OCI-M1 (cell line): ENCODE results near the gene EEIG2.
"Not testable (repeated sequence)": the region's sequence is repeated elsewhere in the genome, so short reads cannot be mapped to it uniquely, and the experiment has no call there.

ENCODE experiments used
- DNase-seq: peaks from one replicate; lab custom pipeline; 2025; lab: John Stamatoyannopoulos, UW

EEIG2 gene

GRCh38 chr1:108559215-108560186 lies at the start of gene EEIG2:
Gene EEIG2, plus strand, starts transcription at chr1:108560100. Its CDS starts 329 bp downstream, at chr1:108560429.
- peak; percentile 96 for DNase-seq

GRCh38 chr1:108511764-108512163 lies 48.1 kb upstream of the EEIG2 start:
- no peak for DNase-seq

DNA sequence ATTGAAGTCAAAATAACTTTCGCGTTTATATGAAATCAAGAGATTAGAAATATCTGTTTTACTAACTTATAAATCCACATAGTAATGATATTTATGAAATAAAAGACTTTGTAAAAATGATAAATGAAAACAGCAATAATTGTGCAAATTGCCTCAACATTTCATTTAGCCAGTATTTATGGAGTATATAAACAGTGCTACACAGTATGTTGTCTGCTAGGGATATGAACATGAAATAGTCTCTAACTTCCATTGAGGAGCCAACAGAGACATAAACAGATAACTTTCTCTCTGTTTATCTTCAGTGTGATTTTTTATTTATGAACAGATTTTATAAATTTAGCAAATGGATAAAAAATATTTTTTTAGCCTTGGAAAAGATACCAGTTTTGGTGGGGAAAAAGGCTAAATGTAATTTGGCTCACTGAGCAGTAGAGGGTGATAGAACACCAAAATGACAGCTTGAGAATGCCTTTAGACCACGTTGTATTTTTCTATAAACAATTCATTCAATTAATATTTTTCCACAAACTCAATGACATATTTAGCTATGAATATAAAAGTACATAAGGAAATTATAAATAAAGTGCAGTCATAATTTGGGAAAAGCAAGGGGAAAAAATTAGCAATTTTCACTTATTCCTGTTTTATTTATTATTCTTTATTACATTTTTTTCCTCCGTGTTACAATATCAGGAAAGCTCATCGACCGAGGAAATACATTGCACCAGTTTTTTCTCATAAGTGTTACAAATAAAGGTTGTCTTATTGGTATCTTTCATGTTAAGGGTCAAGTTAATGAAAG lies 47.5 kb upstream of the EEIG2 start:
- DNase-seq = peak; percentile 66

DNA sequence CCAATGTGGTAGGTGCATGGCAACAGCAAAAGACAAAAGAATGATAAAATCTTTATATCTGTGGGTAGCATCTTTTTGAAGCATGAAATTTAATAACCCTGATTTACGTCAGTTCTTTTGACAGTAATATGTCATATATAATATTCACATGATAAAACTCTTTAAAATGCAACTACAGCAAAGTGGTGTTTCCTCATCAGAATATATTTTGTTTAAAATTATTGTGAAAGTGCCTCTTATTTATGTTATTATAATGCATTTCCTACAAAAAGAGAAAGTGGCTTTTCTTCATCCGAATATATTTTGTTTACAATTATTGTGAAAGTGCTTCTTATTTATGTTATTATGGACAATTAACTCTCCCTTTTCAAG lies 46.9 kb upstream of the EEIG2 start:
- DNase-seq = no peak

DNA sequence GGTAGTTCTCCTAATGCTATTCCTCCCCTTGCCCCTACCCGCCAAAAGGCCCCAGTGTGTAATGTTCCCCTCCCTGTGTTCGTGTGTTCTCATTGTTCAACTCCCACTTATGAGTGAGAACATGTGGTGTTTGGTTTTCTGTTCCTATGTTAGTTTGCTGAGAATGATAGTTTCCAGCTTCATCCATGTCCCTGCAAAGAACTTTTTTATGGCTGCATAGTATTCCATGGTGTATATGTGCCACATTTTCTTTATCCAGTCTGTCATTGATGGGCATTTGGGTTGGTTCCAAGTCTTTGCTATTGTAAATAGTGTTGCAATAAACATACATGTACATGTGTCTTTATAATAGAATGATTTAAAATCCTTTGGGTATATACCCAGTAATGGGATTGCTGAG lies 46.0 kb upstream of the EEIG2 start:
- not testable (repeated sequence) for DNase-seq

- not testable (repeated sequence) for DNase-seq
Measured at GRCh38 chr1:108517301-108517897, 42.5 kb upstream of the EEIG2 start.

DNA sequence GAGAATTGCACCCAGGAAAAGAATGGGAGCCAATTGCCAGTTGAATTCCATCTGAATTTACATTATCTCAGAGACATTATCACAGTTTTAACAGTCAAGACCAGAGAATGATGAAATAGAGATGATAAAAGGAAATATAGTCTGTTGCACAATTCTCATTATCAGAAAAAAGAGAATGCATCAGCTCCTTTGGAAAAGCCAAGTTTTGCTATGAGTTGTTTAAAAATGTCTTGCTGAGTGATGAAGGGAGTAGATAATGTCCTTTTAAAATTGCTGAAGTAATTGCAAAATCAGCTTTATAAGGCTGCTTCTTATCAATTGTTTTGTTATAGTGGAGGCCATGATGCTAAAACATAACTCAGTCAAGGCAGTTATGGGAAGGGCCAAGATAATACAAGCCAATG lies 37.9 kb upstream of the EEIG2 start:
- DNase-seq = peak; percentile 78

DNA sequence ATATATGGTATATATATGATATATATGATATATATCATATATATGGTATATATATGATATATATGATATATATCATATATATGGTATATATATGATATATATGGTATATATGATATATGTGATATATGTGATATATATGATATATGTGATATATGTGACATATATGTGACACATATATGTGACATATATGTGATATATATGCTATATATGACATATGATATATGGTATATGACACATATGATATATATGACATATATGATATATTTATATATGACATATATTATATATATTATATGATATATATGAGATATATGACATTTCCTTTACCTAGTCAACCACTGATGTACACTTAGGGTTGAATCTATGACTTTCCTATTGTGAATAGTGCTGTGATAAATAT lies 36.1 kb upstream of the EEIG2 start:
- DNase-seq = no peak

DNA sequence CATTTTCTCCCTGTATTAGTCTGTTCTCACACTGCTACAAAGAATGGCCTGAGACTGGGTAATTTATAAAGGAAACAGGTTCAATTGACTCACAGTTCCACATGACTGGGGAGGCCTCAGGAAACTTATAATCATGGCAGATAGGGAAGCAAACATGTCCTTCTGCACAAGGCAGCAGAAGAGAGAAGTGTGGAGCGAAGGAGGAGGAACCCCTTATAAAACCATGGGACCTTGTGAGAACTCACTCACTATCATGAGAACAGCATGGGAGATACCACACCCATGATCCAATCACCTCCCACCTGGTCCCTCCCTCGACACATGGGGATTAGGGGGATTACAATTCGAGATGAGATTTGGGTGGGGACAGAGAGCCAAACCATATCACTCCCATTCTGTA lies 35.2 kb upstream of the EEIG2 start:
- no peak for DNase-seq

DNA sequence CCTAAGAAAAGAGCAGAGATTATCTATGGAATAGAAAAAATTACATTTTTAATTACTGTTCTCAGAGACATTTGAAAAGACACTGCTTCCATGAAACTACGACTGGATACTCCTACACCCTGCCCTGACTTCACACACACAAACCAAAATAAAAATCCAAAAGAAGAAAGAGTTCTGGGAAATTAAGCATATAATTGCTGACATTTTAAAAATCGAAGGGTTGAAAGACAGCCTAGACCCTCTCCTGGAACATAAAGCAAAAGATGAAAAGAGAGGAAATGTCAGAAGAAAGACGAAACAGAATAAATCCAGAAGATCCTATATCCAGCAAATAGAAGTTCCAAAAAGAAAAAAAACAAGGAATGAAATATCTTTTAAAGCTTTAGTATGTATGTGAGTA lies 32.8 kb upstream of the EEIG2 start:
- no peak for DNase-seq

DNA sequence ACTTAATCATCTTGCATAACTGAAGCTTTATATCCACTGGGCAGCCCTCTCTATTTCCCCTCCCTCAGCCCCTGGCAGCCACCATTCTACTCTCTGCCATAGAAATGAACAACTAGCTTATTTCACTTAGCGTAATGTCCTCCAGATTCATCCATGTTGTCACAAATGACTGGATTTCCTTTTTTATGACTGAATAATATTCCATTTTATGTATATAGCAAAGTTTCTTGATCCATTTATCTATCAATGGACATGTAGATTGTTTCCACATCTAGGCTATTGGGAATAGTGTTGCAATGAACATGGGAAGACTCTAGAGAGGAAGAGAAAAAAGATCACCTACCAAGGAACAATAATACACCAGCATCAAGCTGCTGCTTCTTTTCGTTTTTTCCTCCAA lies 32.1 kb upstream of the EEIG2 start:
- DNase-seq = no peak

GRCh38 chr1:108531444-108531843 lies 28.5 kb upstream of the EEIG2 start:
- no peak for DNase-seq

GRCh38 chr1:108532730-108533129 lies 27.2 kb upstream of the EEIG2 start:
- no peak for DNase-seq

- DNase-seq = peak; percentile 89
Measured at GRCh38 chr1:108533351-108534083, 26.4 kb upstream of the EEIG2 start.

- no peak for DNase-seq
Measured at GRCh38 chr1:108534759-108535158, 25.1 kb upstream of the EEIG2 start.

DNA sequence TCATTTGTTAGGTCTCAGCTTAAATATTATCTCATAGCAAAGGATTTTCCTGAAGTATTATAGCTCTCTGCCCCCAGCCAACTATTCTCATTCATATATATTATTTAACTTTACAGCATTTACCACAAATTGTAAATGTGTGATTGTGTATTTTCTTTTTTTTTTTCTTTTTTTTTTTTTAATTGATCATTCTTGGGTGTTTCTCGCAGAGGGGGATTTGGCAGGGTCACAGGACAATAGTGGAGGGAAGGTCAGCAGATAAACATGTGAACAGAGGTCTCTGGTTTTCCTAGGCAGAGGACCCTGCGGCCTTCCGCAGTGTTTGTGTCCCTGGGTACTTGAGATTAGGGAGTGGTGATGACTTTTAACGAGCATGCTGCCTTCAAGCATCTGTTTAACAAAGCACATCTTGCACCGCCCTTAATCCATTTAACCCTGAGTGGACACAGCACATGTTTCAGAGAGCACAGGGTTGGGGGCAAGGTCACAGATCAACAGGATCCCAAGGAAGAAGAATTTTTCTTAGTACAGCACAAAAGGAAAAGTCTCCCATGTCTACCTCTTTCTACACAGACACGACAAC lies 24.5 kb upstream of the EEIG2 start:
- DNase-seq = not testable (repeated sequence)

DNA sequence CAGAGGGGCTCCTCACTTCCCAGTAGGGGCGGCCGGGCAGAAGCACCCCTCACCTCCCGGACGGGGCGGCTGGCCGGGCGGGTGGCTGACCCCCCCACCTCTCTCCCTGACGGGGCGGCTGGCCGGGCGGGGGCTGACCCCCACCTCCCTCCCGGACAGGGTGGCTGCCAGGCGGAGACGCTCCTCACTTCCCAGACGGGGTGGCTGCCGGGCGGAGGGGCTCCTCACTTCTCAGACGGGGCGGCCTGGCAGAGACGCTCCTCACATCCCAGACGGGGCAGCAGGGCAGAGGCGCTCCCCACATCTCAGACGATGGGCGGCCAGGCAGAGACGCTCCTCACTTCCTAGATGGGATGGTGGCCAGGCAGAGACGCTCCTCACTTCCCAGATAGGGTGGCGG lies 23.9 kb upstream of the EEIG2 start:
- DNase-seq = not testable (repeated sequence)

DNA sequence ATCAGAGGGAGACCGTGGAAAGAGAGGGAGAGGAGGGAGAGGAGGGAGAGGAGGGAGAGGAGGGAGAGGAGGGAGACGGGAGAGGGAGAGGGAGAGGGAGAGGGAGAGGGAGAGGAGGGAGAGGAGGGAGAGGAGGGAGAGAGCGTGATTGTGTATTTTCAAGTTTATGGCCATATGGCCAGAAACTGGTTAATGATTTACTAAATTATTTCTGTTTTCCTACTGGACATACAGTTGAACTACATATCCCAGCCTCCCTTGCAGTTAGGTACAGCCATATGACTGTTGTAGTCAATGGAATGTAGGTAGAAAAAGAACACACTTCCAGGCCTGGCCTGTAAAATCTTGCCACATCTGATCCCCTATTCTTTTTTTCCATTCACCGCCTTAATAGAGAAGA lies 23.1 kb upstream of the EEIG2 start:
- DNase-seq = not testable (repeated sequence)

- no peak for DNase-seq
Measured at GRCh38 chr1:108537976-108538375, 21.9 kb upstream of the EEIG2 start.

GRCh38 chr1:108540977-108541376 lies 18.9 kb upstream of the EEIG2 start:
- no peak for DNase-seq

- no peak for DNase-seq
Measured at GRCh38 chr1:108541861-108542260, 18.0 kb upstream of the EEIG2 start.
